NOMO-1 treated with dmso at 0.1 percent for 144 hours (cell line): Measurements from ENCODE around the gene LOX.

ENCODE experiments used
- DNase-seq: peaks from one replicate; lab custom pipeline; 2025; ENCODE audit not compliant: unreplicated experiment; lab: John Stamatoyannopoulos, UW

LOX gene, protein sequence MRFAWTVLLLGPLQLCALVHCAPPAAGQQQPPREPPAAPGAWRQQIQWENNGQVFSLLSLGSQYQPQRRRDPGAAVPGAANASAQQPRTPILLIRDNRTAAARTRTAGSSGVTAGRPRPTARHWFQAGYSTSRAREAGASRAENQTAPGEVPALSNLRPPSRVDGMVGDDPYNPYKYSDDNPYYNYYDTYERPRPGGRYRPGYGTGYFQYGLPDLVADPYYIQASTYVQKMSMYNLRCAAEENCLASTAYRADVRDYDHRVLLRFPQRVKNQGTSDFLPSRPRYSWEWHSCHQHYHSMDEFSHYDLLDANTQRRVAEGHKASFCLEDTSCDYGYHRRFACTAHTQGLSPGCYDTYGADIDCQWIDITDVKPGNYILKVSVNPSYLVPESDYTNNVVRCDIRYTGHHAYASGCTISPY

DNA sequence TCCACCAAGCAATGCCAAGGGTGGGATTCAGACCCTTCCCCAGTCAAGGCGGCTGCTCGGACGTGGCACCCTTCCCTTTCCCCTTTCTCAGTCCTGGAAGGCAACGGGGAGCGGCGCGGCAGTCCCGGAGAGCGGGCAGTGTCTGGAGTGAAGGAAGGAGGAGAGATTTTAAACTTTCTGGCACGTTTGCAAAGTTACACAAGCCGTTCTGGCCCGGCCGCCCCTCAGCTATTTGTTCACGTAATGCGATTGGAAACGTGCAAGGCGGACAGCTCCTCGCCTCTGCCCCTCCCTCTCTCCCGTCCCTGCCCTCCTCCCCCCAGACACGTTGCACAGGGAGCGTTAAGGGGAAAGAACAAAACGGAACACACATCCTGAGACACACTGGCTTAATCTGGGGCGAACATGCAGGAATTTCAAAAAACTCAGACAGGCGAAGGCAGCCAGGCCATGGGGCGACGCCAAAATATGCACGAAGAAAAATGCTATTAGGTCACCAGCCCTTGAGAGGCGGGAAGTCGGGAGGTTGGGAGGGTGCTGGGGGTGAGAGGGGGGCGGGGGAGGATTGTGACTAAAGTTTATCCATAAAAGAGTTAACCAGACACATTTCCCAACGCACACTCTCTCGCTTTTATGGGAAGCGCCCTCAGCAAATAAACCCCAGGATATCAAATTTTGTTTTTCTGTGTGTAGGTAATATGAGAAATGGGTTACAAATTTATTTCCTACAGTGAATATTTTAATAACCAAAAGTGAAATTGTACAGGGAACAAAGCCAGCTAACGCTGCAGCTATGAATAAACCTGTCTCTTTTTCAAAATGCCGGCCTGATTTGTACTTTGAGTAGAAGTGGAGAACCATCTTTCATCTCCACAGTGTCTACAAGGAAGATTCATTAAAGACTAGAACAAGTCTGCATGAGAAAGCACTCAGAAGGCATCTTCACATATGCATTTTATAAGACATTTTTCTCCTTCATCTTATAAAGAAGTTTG lies at the start of gene LOX:
Gene LOX, minus strand, starts transcription at position 144 of the 995 bp plus-strand sequence. CDS start 274 bp downstream, outside the sequence.
- DNase-seq, result no peak

DNA sequence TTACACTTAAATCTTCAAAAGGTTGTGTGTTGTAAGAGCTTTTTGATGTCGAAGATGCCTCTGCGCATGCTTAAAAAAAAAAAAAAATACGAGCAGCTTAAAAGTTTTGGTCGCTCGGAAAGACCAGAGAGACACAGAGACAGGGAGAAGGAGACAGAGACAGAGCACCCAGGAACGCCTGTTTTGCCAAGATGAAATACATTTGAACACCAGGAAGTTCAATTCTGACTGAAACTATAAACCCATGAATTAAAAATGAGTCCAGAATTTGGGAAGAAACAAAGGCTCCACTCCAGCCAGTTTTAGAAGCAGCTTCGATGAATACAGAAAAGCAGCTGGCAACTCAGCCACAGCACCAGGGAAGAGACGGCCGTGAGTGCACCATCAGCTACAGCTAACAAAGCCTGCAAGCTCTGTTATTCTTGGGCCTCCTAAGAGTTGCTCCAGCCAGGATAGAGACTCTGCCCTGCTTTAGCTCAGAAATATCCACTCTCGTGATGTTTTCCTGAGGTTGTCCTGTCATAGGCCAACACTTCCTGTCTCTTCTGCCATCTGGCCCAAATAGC lies 48.8 kb upstream of the LOX start:
- DNase-seq, result no peak

DNA sequence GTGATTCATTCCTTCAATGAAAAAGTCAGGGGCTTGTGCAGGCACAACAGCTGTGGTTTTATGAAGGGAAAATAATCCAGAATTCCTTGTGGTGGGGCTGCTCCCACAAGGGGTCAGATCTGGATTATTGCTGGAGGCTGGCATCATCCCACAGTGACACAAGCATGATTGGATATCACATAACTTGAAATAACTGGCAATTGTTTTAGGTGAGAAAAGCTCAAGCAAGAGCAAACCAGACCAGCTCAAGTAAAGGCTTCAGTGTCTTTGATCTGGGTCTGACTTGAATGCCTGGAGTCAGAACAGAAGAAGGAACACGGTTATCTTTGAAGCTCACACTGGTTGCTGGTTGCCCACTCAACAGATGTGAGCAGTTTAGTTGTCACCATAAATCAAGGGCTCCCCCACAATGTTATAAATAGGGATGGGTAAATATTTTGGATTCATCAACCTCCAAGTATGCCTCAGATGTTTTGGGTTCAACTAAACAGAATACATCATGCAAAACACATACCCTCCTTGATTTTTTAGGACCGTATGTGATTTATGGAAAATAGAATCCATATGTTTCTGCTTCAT lies 48.2 kb upstream of the LOX start:
- no peak for DNase-seq

DNA sequence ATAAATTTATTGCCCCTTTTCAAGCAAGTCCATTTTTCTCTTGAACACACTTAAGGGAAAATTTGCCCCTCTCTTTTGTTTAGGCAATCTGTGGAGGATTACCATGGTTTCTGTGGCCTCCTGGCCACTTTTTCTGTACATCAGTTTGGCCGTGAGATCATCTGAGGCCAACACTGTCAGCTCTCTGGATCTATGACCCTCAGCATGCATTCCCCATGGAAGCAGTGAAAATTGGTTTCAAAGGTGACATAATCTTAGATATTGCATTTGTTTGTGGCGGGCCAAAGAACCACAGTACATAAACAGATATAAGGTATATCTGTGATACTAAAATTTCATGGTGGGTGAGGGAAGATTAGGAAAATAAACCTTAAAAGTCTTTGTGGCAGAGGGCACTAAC lies 46.7 kb upstream of the LOX start:
- DNase-seq, result no peak

DNA sequence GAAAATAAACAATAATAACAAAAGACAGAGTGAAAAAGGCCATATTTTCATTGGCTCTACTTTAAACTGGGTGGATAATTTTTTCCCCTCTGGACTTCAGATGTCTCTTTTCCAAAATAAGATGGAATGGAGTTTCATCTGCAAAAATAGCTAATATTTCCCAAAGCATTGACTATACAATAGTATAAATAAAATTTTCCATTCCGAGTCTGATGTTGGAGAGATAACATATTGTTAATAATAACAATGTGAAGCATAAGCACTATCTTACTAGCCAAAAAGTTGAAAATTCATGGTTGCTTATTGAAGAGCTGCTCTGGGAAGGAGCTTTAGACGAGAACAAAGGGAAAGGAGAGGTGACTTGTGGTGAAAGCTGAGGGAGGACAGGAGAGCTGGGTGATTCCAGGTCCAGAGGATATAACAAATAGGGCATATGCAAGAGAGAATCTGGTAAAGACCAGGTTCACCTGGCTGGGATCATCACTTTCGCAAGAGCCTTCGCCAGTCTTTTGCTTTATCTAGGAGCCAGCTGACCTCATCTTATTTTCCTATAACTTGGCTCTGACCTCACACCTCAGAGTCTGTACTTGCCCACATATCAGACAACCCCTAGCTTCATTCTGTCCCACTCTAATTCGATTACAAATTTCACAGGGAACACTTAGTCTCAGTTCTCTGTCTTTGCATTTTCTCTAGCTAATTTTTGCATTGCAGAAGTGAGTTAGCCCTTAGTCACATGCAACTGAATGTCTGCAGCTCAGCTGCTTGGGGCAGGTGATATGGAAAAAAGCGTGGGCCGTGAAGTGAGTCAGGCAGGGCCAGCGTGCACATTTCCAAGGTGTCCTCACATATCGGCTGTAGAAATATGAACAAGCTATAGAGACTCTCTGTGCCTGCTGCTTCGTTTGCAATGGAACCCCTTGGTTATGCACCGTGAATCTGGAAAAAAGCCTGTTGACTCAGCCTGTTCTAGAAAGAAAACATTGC lies 43.7 kb upstream of the LOX start:
- no peak for DNase-seq

DNA sequence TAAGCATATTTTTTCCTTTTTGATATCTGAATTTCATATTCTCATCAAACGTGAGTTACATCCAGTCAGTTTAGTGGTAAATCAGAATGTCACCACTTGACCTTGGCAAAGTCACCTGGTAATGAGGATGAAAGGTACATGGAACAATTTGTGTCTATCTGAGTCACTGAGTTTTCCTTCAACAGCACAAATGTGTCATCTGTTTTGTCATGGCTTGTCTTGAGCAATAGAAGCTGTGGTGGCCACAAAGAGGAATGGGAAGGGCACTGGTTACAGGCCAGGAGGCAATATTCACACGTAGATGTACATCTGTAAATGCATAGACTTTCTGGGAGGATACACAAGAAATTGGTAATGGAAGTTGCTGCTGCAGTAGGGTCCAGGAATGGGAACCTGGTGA lies 42.9 kb upstream of the LOX start:
- no peak for DNase-seq

DNA sequence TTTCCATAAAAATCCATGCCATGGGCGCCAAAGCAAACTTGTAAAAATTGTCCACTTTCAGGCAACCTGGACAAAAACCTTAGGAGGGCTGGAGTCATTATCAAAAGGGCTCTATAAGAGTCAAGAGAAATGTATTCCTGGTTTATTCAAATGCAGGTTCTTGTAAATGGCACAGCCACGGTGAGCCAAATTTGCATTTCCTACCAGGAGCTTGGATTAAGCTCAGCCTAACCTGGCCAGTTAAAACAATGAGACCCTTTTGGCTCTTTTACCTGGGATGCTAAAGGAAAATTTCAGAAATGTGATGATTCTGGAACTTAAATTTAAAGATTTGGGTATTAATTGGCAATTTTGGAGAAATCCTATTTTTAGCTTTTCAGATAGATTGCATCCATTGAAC lies 42.4 kb upstream of the LOX start:
- DNase-seq, result no peak

DNA sequence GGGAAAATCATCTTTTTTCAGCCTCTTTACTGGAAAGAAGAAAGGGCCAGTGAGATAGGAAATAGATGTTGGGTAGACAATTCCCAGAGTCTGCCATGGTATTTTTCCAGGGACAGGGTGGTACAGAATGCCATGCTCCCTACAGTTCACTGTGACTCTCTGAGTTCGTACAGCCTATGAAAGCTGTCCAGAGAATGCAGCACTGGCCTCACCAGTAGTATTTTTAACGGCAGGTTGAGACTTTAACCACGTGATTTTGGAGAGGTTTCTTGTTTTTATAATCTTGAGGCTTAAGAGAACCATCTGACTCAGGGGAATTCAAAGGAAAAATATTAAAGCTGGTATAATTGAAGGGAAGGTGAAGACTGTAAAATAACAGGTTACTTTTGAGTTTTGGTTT lies 41.1 kb upstream of the LOX start:
- DNase-seq, result no peak

DNA sequence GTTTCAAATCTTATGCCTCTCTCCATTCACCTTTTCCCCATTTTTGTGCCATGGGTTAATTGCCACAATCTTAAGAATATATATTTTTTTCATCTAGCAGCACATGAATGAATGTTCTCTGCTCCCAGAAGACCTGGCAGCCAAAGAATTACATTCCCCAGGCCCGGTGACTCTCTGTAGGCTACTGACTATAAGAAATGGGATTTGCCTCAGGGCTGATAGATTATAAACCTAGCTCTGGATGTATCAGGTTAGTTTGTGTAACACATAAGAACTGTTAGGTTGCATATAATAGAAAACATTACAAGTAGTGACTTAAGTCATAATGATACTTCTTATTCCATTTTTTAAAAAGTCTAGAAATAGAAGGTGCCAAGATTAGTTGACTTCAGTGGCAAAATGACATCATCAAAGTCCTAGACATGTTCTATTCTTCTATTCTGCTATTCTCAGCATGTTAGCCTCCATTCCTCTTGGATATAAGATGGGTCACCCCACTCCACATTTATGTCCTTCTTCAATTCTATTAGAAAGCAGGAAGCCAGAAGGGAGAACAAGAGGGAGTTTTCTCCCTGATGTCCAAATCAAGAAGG lies 40.4 kb upstream of the LOX start:
- DNase-seq, result no peak

DNA sequence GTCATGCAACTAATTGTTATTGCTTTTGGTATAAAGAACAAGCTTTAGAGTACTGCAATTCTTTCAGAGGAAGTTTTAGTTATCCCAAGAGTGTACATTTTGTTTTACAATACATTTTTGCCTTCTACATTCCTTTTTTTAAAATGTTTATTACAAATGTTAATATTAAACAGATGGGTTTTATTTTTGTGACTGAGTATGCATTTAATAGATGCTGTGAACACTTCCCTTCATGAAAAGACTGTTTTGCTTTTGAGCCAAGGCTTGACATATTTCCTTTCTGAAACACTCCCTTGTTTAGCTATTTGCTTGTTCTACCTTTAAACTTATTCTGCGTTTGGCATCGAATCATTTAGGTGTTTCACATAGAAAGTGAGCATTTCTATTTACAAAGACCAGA lies 36.4 kb upstream of the LOX start:
- no peak for DNase-seq

DNA sequence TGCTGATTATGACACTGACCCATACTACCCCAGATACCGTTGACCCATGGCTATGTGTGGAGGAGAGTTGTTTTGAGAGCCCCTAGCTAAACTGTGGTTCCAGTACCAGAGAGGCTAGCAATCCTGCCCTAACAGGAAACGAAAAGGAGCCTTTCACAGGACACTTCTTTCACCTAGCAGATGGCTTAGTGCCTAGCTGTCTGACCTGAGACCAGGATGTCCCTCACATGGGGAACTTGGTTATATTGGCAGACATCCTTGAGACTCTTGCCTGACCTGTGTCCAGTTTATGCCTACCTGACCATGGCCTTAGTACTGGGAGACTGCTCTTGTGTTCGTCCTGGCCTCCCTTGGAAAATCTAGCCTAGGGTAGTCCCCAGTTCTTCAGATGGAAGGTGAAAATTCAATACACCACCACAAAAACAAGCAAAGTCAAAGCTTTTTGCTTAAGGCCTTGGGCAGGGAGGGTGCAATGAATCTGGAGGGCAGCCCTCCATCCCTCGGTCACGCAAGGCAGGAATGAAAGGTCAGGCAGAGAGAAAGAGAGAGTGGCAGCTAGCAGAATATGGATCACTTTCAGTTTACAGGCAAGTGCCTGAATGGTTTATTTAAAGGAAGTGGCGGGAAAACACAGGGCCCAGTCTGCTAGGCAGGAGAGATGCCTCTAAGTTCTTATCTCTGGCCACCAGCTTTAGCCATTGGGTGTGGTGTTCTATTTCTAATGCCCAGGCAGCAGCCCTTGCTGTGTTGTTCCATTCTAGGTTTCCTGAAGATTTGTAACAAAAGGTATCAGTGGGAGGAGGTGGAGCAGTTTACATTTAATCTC lies 34.9 kb upstream of the LOX start:
- DNase-seq, result no peak

DNA sequence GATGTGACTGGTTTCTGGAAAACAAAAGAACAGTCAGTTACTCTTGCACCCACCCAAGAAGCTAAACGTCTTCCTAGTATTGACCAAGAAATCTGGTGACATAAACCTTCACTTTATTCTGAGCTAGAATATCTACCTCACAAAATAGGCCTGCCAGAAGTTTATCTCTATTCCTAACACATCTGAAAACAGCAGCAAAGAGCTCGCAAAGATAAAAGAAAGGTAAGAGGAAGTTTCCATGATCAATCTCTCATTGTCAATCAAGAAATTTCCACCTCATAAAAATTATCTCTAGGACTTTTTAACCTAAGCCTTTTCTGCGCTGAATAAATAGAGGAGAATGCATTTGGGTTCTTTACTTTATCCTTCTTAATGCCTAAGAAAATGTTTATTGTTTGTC lies 34.0 kb upstream of the LOX start:
- no peak for DNase-seq

DNA sequence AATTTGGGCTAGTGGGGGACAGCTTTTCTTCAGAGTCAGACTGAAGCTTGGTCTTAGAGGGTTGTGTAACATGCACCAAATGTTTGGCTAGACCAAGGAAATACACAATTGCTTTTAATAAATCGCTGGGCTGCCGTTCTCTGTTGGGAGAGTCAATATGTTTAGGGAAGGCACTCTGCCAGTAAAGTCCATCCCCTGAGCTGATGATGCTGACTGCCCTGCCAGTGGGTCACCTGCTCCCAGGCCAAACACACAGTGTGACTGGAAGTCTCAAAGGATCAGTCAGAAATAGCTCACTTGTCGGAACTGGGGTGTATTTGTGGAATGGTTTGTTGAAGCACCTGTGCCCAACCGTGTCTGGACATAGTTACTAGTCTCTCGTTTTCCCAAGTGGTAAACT lies 33.4 kb upstream of the LOX start:
- no peak for DNase-seq

DNA sequence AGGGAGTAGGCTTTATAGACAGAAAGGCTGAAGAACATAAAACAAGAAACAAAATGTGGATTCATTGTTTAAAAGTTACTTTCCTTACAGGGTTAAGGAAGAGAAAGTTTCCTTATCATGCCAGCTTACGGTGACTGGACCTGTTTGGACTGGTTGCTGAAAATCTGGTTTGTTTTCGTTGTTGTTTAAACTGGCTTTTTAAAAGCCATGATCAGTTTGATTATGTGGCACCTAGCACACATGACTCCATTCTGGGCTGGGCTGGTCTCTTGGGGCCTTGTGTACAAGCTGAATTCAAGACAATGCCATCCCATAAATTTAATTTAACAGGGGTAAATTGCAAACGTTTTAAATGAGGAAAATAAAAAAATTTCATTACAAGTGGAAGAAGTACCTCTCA lies 32.9 kb upstream of the LOX start:
- DNase-seq, result no peak

DNA sequence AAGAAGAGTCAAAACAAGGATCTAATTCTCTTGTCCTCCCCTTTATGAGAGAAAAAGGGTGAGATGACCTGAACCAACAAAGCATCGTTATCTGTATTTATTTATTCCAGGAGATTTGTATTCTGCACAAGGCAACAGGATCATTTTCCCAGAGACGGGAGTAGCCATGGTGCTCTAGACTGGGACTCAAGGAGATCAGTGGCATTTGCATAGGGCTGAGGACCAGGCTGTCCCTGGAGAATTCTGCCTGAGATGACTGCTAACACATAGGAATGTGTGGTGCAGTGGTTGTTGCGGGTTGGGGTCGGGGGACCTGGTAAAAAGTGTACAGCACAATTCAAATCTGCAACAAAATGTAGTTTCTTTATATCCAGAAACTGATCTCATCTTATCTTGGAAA lies 29.0 kb upstream of the LOX start:
- DNase-seq, result no peak

DNA sequence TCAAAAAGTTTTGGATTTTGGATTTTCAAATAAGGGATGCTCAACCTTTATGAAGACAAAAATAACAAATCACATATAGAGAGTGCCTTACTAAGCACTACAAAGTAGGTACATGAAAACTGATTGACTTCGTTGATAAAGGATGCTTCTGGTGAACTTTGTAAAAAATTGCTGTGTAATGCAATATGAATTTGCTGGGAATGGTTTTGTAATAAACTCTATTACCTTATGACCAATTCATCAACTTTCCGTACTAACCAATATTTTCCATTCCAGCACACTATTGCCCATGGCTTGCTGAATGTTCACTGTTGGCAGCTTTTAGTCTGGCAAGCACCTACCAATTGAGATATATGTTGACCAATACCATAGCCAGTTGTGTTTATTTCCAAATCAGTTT lies 27.9 kb upstream of the LOX start:
- no peak for DNase-seq

DNA sequence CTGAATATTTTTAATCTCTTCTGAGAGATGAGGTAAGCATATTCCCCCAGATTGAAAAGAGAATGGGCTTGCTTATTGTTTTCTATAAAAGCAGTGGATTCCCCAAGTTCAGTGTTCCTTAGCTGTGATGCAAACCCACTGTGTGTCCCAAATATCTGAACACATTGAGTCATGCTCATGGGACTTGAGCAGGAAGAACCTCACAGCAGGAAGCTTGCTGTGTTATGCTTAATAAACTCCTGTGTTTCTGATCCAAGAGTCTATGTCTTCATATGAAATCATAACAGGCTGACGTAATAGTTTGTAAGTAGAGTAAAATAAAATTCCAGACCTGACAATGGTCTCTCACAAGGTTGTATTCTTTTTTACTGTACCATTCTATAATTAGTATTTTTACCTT lies 24.8 kb upstream of the LOX start:
- DNase-seq, result no peak

DNA sequence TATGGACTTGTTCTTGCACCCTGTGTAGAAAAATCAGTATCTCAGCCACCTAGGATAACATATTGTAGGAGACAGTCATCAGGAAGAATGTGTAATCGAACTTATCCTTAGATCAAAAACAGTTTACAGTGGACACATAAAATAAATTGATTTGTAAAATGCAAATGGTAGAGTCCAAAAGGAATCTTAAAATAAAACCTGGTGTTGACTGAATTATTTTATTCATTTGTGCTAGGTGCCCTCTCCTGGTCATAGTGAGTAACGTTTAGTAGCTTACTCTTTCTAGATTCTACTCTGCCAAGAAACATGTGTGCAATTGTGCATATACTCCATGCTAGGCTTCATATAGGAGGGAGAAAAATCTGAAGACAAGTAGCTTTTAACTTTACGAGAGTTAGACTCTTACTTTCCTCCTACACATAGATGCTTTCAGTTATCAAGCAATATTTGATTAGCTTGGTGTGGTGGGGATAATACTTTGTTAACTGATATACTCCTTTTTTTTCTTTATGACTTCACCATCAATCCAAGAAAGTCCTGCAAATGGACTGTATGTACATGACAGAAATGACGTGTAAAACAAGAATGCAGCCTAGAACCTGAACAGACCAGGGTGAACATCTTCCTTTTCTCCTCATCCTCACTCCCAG lies 23.7 kb upstream of the LOX start:
- no peak for DNase-seq
